GM23338 (cell line): ENCODE data around the gene TMPRSS3. TPM values are rescaled to one million over a fixed set of nuclear protein-coding genes. Genes with fewer than 3 reads are reported as not detected.

Experiments used
- ATAC-seq: fragments of 200-7000 bp; cut with Tn5 transposase; 3 replicates; pipeline ENCODE4 v1.9.1; 2020
- DNase-seq: peaks from one replicate; pipeline ENCODE4 v3.0.0-alpha.2; 2015; ENCODE audit warnings: low spot score
- H2AFZ ChIP-seq: fragments of 200-600 bp; sonication (generic); 2 replicates; pipeline ENCODE4 v1.8.0; 2016; ENCODE audit warnings: antibody characterized with exemption, mild to moderate bottlenecking, moderate library complexity
- H3F3A ChIP-seq: fragments of 200-600 bp; sonication (generic); replicated peaks from 2 replicates; pipeline ENCODE4 v1.8.0; 2017; ENCODE audit warnings: antibody characterized with exemption, mixed run types, low read depth
- H3K27ac ChIP-seq: fragments of 200-600 bp; sonication (generic); 2 replicates; pipeline ENCODE4 v1.6.1; 2016; ENCODE audit warnings: low read depth
- H3K27me3 ChIP-seq: fragments of 200-600 bp; sonication (generic); 2 replicates; pipeline ENCODE4 v1.8.0; 2016; ENCODE audit warnings: mild to moderate bottlenecking, mixed run types, moderate library complexity; ENCODE audit not compliant: insufficient read depth
- H3K36me3 ChIP-seq: fragments of 200-600 bp; sonication (generic); 2 replicates; pipeline ENCODE4 v1.8.0; 2016; ENCODE audit warnings: mild to moderate bottlenecking; ENCODE audit not compliant: insufficient read depth
- H3K4me1 ChIP-seq: fragments of 200-600 bp; sonication (generic); 2 replicates; pipeline ENCODE4 v1.8.0; 2016; ENCODE audit warnings: mild to moderate bottlenecking, moderate library complexity; ENCODE audit not compliant: insufficient read depth
- H3K4me2 ChIP-seq: fragments of 200-600 bp; sonication (generic); 2 replicates; pipeline ENCODE4 v1.7.1; 2017; ENCODE audit warnings: mixed run types
- H3K4me3 ChIP-seq: fragments of 200-600 bp; sonication (generic); 2 replicates; pipeline ENCODE4 v1.6.1; 2016; ENCODE audit warnings: mixed run types
- H3K79me2 ChIP-seq: fragments of 200-600 bp; sonication (generic); replicated peaks from 2 replicates; pipeline ENCODE4 v1.8.0; 2017; ENCODE audit warnings: mild to moderate bottlenecking; ENCODE audit not compliant: insufficient read depth
- H3K9me2 ChIP-seq: fragments of 200-600 bp; sonication (generic); 2 replicates; pipeline ENCODE4 v1.8.0; 2017; ENCODE audit not compliant: insufficient read depth
- H4K20me1 ChIP-seq: fragments of 200-600 bp; sonication (generic); replicated peaks from 2 replicates; pipeline ENCODE4 v1.8.0; 2017; ENCODE audit warnings: mild to moderate bottlenecking; ENCODE audit not compliant: insufficient read depth
- H3K27ac Mint-ChIP-seq: 2 replicates; pipeline ENCODE4 v1.8.0; 2020; ENCODE audit warnings: inconsistent platforms, mild to moderate bottlenecking, moderate library complexity, mixed read lengths
- H3K27me3 Mint-ChIP-seq: 3 replicates; pipeline ENCODE4 v1.8.0; 2022; ENCODE audit warnings: low read depth, mild to moderate bottlenecking, moderate library complexity, mixed read lengths, inconsistent platforms; ENCODE audit not compliant: insufficient read depth, poor library complexity
- H3K36me3 Mint-ChIP-seq: 3 replicates; pipeline ENCODE4 v1.8.0; 2021; ENCODE audit warnings: low read depth, mild to moderate bottlenecking, inconsistent platforms, moderate library complexity, mixed read lengths
- H3K4me1 Mint-ChIP-seq: 3 replicates; pipeline ENCODE4 v1.8.0; 2020; ENCODE audit warnings: mild to moderate bottlenecking, inconsistent platforms, mixed read lengths
- H3K4me3 Mint-ChIP-seq: 3 replicates; pipeline ENCODE4 v1.8.0; 2021; ENCODE audit warnings: moderate library complexity, mild to moderate bottlenecking, inconsistent platforms, mixed read lengths
- H3K9me3 Mint-ChIP-seq: 3 replicates; pipeline ENCODE4 v1.8.0; 2020; ENCODE audit warnings: moderate library complexity, mild to moderate bottlenecking, inconsistent platforms, mixed read lengths
- CREB1 ChIP-seq: fragments of 250-450 bp; sonication (Bioruptor Pico); IDR thresholded peaks from 2 replicates; pipeline ENCODE4 v1.5.0; 2020; ENCODE audit warnings: low read depth, mild to moderate bottlenecking, moderate library complexity
- CTCF ChIP-seq, 2 experiments: fragments of 200-600 bp in 1 of 2; sonication (generic) in 1 of 2; conservative IDR thresholded peaks; 2 replicates each; pipeline versions ENCODE4 v1.5.1 to v1.6.1; 2016 to 2017; ENCODE audit warnings: antibody characterized with exemption in 2 of 2, low read depth in 2 of 2, mild to moderate bottlenecking in 2 of 2, moderate library complexity in 1 of 2
- EZH2 ChIP-seq: fragments of 200-600 bp; sonication (generic); IDR thresholded peaks from one replicate; pipeline ENCODE4 v1.8.0; 2017; ENCODE audit warnings: antibody characterized with exemption, mild to moderate bottlenecking, low read depth; ENCODE audit not compliant: unreplicated experiment
- JUNB ChIP-seq: IDR thresholded peaks from one replicate; pipeline ENCODE4 v1.6.1; 2016; ENCODE audit warnings: antibody characterized with exemption; ENCODE audit not compliant: unreplicated experiment
- NANOG ChIP-seq: IDR thresholded peaks from 2 replicates; pipeline ENCODE4 v1.6.1; 2016; ENCODE audit warnings: antibody characterized with exemption, borderline replicate concordance
- POLR2AphosphoS5 ChIP-seq: IDR thresholded peaks from 2 replicates; pipeline ENCODE4 v1.6.1; 2016; ENCODE audit warnings: antibody characterized with exemption, low read depth
- STAT1 ChIP-seq: IDR thresholded peaks from one replicate; pipeline ENCODE4 v1.6.1; 2016; ENCODE audit warnings: antibody characterized with exemption; ENCODE audit not compliant: unreplicated experiment
- ZNF114 ChIP-seq: fragments of 250-450 bp; sonication (Bioruptor Pico); IDR thresholded peaks from 2 replicates; pipeline ENCODE4 v1.5.0; 2020; ENCODE audit warnings: mild to moderate bottlenecking, moderate library complexity
- polyA plus RNA-seq: library from polyadenylated mRNA; unstranded; fragments of >200 nt; fragmentation: Nextera tagmentation; extraction: Ambion mirVana; gene quantifications from 2 replicates; pipeline ENCODE4 v1.2.1, GENCODE V29; 2016
- total RNA-seq: library from RNA; depleted of rRNA; stranded (reverse); fragments of >200 nt; shearing (Covaris generic); gene quantifications from 2 replicates; pipeline ENCODE4 v1.2.3, GENCODE V29; 2014
- TF ChIP-seq, protein P1 (sequence below): IDR thresholded peaks from one replicate; pipeline ENCODE4 v1.6.1; 2018; ENCODE audit warnings: antibody characterized with exemption; ENCODE audit not compliant: unreplicated experiment
- TF ChIP-seq, protein P2 (sequence below): fragments of 250-450 bp; sonication (Bioruptor Pico); IDR thresholded peaks from 2 replicates; pipeline ENCODE4 v1.5.0; 2020; ENCODE audit warnings: mild to moderate bottlenecking, moderate library complexity
- TF ChIP-seq, protein P3 (sequence below): IDR thresholded peaks from 2 replicates; pipeline ENCODE4 v1.6.1; 2016; ENCODE audit warnings: antibody characterized with exemption

The TMPRSS3 gene
- total and polyA plus RNA-seq, 2 experiments from 2014 or later = 0.17 TPM; not detected in 1

- TF ChIP-seq, protein P1, sequence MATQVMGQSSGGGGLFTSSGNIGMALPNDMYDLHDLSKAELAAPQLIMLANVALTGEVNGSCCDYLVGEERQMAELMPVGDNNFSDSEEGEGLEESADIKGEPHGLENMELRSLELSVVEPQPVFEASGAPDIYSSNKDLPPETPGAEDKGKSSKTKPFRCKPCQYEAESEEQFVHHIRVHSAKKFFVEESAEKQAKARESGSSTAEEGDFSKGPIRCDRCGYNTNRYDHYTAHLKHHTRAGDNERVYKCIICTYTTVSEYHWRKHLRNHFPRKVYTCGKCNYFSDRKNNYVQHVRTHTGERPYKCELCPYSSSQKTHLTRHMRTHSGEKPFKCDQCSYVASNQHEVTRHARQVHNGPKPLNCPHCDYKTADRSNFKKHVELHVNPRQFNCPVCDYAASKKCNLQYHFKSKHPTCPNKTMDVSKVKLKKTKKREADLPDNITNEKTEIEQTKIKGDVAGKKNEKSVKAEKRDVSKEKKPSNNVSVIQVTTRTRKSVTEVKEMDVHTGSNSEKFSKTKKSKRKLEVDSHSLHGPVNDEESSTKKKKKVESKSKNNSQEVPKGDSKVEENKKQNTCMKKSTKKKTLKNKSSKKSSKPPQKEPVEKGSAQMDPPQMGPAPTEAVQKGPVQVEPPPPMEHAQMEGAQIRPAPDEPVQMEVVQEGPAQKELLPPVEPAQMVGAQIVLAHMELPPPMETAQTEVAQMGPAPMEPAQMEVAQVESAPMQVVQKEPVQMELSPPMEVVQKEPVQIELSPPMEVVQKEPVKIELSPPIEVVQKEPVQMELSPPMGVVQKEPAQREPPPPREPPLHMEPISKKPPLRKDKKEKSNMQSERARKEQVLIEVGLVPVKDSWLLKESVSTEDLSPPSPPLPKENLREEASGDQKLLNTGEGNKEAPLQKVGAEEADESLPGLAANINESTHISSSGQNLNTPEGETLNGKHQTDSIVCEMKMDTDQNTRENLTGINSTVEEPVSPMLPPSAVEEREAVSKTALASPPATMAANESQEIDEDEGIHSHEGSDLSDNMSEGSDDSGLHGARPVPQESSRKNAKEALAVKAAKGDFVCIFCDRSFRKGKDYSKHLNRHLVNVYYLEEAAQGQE = no peak
- TF ChIP-seq STAT1 (no peak), CTCF (conservative IDR thresholded peaks at IDR 0.05; ENCODE audit: low read depth in 2 of 2) (no peak), ZNF114 (CRISPR knock-in tag) (no peak), EZH2 (no peak)
Observed at GRCh38 chr21:42374457-42374856, 21.4 kb downstream of the TMPRSS3 start (continued).

- DNase-seq = no peak
- no peaks in the 10 kb centered on the region for H3K36me3 Mint-ChIP-seq
- TF ChIP-seq ZNF114 (CRISPR knock-in tag) (no peak), POLR2AphosphoS5 (no peak), JUNB (no peak), EZH2 (no peak), CREB1 (CRISPR knock-in tag) (no peak), NANOG (no peak)
- TF ChIP-seq, protein P2, sequence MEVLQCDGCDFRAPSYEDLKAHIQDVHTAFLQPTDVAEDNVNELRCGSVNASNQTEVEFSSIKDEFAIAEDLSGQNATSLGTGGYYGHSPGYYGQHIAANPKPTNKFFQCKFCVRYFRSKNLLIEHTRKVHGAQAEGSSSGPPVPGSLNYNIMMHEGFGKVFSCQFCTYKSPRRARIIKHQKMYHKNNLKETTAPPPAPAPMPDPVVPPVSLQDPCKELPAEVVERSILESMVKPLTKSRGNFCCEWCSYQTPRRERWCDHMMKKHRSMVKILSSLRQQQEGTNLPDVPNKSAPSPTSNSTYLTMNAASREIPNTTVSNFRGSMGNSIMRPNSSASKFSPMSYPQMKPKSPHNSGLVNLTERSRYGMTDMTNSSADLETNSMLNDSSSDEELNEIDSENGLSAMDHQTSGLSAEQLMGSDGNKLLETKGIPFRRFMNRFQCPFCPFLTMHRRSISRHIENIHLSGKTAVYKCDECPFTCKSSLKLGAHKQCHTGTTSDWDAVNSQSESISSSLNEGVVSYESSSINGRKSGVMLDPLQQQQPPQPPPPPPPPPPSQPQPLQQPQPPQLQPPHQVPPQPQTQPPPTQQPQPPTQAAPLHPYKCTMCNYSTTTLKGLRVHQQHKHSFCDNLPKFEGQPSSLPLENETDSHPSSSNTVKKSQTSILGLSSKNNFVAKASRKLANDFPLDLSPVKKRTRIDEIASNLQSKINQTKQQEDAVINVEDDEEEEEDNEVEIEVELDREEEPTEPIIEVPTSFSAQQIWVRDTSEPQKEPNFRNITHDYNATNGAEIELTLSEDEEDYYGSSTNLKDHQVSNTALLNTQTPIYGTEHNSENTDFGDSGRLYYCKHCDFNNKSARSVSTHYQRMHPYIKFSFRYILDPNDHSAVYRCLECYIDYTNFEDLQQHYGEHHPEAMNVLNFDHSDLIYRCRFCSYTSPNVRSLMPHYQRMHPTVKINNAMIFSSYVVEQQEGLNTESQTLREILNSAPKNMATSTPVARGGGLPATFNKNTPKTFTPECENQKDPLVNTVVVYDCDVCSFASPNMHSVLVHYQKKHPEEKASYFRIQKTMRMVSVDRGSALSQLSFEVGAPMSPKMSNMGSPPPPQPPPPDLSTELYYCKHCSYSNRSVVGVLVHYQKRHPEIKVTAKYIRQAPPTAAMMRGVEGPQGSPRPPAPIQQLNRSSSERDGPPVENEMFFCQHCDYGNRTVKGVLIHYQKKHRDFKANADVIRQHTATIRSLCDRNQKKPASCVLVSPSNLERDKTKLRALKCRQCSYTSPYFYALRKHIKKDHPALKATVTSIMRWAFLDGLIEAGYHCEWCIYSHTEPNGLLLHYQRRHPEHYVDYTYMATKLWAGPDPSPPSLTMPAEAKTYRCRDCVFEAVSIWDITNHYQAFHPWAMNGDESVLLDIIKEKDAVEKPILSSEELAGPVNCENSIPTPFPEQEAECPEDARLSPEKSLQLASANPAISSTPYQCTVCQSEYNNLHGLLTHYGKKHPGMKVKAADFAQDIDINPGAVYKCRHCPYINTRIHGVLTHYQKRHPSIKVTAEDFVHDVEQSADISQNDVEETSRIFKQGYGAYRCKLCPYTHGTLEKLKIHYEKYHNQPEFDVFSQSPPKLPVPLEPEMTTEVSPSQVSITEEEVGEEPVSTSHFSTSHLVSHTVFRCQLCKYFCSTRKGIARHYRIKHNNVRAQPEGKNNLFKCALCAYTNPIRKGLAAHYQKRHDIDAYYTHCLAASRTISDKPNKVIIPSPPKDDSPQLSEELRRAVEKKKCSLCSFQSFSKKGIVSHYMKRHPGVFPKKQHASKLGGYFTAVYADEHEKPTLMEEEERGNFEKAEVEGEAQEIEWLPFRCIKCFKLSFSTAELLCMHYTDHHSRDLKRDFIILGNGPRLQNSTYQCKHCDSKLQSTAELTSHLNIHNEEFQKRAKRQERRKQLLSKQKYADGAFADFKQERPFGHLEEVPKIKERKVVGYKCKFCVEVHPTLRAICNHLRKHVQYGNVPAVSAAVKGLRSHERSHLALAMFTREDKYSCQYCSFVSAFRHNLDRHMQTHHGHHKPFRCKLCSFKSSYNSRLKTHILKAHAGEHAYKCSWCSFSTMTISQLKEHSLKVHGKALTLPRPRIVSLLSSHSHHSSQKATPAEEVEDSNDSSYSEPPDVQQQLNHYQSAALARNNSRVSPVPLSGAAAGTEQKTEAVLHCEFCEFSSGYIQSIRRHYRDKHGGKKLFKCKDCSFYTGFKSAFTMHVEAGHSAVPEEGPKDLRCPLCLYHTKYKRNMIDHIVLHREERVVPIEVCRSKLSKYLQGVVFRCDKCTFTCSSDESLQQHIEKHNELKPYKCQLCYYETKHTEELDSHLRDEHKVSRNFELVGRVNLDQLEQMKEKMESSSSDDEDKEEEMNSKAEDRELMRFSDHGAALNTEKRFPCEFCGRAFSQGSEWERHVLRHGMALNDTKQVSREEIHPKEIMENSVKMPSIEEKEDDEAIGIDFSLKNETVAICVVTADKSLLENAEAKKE (CRISPR knock-in tag) = no peak
- TF ChIP-seq, protein P3, sequence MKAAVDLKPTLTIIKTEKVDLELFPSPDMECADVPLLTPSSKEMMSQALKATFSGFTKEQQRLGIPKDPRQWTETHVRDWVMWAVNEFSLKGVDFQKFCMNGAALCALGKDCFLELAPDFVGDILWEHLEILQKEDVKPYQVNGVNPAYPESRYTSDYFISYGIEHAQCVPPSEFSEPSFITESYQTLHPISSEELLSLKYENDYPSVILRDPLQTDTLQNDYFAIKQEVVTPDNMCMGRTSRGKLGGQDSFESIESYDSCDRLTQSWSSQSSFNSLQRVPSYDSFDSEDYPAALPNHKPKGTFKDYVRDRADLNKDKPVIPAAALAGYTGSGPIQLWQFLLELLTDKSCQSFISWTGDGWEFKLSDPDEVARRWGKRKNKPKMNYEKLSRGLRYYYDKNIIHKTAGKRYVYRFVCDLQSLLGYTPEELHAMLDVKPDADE = no peak
Observed at GRCh38 chr21:42373908-42374455, 21.9 kb downstream of the TMPRSS3 start.

More at GRCh38 chr21:42373908-42374455, 21.9 kb downstream of the TMPRSS3 start:
- no peaks in the 10 kb centered on the region for H3F3A ChIP-seq
- no peaks in the 10 kb centered on the region for H3K9me2 ChIP-seq
- H3K27me3 Mint-ChIP-seq = peaks cover 3% of the 10 kb centered on the region
- no peaks in the 10 kb centered on the region for H3K4me1 ChIP-seq
- ATAC-seq = no peak
- H3K4me1 Mint-ChIP-seq = peaks cover 2% of the 10 kb centered on the region; the same call in 2 of the 3 replicates
- no peak overlapping the region for H3K4me3 ChIP-seq
- 0 out of 2 replicates have a peak overlapping the region, but pooled peaks have one; percentile 47 for H2AFZ ChIP-seq
- H3K27ac Mint-ChIP-seq = no peak overlapping the region
- H3K4me3 Mint-ChIP-seq = no peak overlapping the region
- no peaks in the 10 kb centered on the region for H3K79me2 ChIP-seq
- H3K36me3 ChIP-seq = no peaks in the 10 kb centered on the region
- no peak overlapping the region for H3K27ac ChIP-seq
- no peak overlapping the region for H3K4me2 ChIP-seq
- H3K9me3 Mint-ChIP-seq = no peaks in the 10 kb centered on the region
- H3K27me3 ChIP-seq = no peaks in the 10 kb centered on the region
- no peaks in the 10 kb centered on the region for H4K20me1 ChIP-seq
